ENCODE data around the gene APOOL.
"Not testable (repeated sequence)": the region's sequence is repeated elsewhere in the genome, so short reads cannot be mapped to it uniquely, and the experiment has no call there.

The APOOL gene, protein sequence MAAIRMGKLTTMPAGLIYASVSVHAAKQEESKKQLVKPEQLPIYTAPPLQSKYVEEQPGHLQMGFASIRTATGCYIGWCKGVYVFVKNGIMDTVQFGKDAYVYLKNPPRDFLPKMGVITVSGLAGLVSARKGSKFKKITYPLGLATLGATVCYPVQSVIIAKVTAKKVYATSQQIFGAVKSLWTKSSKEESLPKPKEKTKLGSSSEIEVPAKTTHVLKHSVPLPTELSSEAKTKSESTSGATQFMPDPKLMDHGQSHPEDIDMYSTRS

DNA sequence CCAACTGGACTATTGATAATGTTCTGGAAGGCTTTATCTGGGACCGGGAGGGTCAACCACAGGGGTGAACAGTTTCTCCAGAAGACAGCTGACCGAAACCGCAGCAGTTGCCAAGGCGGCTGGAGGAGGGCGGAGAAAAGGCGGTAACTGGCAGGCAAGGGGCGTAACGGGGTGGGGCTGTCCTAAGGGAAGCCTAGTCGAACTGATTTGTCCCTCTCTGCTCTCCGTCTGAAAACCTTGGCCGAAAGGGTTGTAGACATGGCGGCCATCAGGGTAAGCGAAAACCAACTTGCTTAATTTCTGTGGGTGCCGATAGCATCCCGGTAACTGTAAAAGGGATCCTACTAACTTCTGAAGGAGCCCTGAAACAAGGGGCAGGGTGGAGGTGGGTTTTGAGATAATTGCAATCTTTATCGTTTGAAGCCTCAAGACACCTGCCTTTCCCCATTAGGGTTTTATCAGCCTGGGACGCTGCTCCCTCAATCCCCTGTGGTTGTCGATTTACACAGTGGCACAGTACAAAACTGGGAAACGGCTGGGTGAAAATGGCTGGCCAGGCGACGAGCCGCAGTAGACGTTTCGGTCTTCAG is at the start of gene APOOL:
Gene APOOL (plus strand): TSS at position 223 of the 590 bp plus-strand sequence. CDS start 36 bp downstream, at position 259.
- peak; percentile 71 for DNase-seq

DNA sequence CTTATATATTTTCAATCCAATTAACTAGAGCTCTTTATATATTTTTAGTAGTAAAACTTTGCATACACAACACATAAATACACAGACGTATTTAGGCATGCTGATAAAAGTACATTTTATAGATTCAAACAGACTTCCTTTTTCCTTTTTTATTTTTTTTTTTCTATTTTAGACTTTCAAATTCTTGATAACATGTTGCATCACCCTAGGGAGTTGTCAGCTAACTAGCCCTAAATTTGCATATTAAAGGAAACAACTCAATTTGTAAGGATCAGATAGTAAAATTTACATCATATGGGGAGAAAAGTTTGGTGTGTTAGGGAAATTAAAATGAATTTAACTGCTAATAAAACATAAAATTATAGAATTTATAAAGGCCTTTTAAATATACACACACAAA is 47.4 kb upstream of the APOOL start:
- no peak for DNase-seq

DNA sequence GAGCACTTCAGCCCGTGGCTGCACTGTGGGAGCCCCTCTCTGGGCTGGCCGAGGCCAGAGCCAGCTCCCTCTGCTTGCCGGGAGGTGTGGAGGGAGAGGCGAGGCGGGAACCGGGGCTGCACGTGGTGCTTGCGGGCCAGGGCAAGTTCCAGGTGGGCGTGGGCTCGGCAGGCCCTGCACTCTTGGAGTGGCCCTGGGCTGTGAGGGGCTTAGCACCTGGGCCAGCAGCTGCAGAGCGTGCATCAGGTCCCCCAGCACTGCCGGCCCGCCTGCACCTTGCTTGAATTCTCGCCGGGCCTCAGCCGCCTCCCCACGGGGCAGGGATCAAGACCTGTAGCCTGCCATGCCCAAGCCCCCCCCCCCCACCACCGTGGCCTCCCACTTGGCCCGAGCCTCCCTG is 28.9 kb upstream of the APOOL start:
- no peak for DNase-seq

DNA sequence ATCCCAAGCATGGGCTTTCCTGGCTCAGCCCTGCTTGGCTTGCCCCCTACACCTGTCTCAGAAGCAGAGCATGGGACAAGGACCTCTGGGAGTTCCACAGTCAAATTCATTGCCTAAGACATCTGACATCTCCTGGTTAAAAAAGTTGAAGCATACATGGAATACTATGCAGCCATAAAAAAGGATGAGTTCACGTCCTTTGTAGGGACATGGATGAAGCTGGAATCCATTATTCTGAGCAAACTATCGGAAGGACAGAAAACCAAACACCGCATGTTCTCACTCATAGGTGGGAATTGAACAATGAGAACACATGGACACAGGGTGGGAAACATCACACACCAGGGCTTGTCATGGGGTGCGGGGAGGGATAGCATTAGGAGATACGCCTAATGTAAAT is 11.9 kb upstream of the APOOL start:
- not testable (repeated sequence) for DNase-seq

DNA sequence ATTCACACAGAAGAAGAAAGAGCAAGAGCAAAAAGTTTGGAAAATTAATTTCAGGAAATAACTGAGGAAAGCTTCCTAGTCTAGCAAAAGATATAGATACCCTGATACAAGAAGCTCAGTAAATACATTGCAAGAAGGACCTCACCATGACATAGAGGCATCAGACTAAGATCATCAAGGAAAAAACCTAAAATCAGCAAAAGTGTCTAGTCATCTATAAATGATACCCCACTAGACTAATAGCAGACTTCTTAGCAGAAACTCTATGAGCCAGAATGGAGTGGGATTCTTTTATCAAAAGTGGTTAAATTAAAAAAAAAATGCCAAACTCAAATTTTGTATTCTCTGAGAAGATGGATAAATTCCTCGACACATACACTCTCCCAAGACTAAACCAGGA is 10.5 kb upstream of the APOOL start:
- no peak for DNase-seq

DNA sequence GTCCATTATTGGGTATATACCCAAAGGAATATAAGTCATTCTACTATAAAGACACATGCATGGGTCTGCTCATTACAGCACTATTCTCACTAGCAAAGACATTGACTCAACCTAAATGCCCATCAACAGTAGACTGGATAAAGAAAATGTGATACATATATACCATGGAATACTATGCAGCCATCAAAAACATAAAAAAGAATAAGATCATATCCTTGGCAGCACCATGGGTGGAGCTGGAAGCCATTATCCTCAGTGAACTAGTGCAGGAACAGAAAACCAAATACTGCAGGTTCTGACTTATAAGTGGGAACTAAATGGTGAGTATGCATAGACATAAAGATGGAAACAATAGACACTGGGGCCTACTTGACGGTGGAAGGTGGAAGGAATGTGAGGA is 2.3 kb upstream of the APOOL start:
- DNase-seq = no peak

DNA sequence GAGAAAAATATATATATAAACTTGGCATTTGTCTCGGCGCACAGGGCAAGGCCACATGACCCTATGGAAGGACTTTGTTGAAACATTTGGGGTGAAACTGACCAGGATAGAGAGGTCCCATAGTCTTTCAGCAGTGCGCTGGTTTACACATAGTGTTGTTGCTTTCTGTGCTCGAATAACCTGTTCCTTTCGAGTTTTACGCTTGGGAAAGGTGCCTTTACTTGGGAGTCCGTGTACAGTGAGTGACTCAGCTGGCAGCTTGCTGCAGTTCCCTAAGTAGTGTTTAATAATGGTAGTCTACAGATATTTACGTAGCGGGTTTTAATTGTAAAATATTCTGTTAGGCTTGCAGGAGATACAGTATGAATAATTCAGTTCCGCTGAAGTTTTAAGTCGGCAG is 578 bp downstream of the APOOL start:
- DNase-seq = no peak

DNA sequence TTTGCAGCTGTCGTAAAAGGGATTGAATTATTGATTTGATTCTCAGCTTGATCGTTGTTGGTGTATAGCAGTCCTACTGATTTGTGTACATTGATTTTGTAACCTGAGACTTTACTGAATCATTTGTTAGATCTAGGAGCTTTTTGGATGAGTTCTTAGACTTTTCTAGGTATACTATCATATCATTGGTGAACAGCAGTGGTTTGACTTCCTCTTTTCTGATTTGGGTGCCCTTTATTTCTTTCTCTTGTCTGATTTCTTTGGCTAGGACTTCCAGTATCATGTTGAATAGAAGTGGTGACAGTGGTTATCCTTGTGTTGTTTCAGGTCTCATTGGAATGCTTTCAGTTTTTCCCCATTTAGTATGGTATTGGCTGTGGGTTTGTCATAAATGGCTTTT is 8.4 kb downstream of the APOOL start:
- no peak for DNase-seq

DNA sequence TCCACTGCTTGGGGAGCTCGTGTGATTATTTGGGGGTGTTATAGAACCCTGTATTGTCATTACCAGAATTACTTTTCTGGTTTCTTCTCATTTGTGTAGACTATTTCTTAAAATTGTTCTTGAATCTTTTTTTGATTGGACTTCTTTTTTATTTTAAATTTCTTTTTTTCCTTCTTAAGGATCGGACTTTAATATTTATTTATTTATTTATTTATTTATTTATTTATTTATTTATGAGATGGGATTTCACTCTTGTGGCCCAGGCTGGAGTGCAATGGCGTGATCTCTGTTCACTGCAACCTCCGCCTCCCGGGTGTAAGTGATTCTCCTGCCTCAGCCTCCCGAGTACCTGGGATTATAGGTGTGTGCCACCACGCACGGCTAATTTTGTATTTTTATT is 11.7 kb downstream of the APOOL start:
- DNase-seq = not testable (repeated sequence)

DNA sequence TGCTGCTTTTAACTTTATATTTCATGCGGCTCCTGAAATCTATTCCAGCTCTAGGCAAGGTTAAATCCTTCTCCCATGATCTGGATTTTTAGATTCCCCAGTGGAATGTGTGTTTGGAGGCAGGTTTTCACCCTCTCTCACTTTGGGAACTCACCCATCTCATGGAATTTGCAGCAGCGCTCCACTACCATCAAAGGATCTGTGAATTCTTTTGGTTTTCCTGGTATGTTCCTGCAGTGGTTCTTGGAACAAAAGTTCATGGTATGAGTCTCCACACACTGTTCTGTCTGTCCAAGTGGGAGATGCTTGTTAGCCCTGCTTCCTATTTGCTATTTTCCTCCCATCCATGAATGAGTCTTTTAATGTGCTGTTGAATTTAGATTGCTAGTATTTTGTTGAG is 14.0 kb downstream of the APOOL start:
- DNase-seq = no peak

DNA sequence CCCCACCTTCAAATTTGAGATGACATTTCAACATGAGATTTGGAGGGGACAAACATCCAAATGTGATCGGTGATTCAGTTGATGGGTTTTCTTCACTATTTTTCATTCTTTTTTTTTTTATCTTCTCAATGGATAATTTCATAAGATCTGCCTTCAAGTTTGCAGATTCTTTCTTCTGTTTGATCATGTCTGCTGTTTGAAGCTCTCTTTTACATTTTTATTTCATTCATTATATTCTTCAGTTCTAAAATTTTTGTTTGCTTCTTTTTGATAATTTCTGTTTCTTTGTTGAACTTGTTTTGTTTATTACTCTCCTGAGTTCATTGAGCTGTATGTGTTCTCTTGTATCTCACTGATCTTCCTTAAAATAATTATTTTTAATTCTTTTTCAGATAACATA is 14.8 kb downstream of the APOOL start:
- no peak for DNase-seq

DNA sequence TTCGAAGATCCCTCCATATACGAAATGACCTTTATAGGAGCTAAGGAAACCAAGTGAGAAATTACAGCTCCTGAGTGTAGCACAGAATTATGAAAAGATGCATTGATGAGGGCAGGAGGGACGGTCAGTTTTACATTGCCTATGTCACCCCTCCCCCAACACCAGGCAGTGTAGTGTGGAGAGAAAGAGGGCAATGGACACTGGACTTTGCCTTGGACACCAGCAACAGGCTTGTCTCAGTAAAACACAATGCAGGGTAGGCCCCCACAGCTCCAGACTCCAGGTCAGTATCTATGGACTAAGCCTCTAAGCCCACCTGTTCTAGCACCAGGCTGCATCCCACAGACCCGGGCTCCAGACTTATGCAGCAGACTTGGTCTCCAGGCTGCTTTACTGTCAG is 16.5 kb downstream of the APOOL start:
- DNase-seq = no peak

DNA sequence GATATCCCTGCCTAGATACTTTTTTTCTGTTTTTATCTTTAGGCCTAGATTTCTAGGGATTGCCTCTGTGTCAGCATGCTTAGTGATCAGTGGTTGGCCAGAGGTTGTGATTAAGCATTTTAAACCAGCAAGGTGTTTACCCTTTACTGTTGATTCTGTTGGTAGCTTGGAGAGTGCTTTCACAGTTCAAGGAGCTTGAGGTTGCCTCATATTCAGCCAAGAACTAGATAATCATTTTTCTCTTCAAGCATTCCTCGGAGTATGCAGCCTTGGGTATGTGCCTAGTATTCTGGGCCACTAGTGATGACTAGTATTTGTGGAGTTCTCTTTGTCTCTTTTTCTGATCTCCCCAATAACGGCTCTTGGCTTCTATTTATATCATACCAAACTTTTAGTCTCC is 20.4 kb downstream of the APOOL start:
- DNase-seq = peak; percentile 19

DNA sequence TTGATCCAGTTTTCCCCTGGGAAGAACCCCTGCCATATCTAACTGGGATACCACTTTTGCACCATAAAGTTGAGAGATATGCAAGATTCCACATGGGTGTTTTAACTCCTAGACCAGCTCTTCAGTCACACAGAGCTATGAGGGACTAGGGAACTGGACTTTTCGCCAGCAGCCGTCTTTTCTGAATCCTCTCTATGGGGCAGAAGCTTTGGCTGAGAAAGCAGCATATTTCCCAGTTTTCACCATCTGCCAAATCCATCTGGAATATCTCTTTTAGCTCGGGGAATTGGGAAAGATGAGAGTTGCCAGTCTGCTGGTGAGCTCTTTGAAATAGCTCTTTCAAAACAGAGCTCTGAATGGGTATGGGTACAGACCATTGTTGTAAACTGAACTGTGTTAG is 20.9 kb downstream of the APOOL start:
- DNase-seq = peak; percentile 62

DNA sequence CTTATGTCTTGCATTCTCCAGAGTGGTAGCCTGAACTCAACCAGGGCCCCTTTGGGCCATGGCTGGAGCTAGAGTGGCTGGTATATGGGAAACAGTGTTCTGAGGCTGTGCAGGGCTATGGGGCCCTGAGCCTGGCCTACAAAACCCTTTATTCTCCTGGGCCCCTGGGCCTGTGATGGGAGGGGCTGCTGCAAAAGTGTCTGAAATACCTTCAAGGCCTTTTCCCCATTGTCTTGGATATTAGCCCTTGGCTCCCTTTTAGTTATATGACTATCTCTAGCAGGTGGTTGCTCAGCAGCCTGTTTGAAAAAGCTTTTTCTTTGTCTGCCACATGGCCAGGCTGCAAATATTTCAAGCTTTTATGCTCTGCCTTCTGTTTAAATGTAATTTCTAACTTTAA is 22.5 kb downstream of the APOOL start:
- no peak for DNase-seq

DNA sequence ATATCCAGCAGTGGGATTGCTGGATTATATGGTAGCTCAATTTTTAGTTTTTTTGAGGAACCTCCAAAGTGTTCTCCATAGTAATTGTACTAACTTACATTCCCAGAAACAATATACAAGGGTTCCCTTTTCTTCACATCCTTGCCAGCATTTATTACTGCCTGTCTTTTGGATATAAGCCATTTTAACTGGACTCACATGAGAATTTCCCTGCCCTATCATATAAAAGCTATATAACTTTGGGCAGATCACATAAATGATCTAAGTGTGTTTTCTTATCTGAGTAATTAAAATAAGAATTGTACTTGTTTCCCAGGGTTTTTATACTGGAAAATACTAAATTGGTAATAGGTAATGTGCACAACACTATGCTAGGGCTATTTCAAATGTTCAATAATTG is 25.4 kb downstream of the APOOL start:
- DNase-seq = no peak

DNA sequence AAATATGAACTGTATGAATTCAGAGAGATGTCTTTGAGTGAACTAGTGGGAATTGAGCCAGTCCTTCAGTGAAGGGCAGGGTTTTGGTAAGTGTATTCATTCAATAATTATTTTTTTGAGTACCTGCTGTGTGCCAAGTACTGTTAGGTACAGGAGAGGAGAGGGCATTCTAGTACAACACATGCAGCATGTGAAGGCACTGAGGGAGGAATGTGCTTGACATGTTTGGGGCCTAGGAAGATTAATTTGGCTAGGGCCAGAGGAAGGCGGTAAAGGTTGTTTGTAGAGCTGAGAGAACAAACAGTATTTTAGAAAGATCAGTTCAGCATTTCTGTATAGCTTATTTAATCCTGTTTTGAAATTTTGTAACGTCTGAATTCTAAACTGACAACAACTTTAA is 27.8 kb downstream of the APOOL start:
- no peak for DNase-seq

DNA sequence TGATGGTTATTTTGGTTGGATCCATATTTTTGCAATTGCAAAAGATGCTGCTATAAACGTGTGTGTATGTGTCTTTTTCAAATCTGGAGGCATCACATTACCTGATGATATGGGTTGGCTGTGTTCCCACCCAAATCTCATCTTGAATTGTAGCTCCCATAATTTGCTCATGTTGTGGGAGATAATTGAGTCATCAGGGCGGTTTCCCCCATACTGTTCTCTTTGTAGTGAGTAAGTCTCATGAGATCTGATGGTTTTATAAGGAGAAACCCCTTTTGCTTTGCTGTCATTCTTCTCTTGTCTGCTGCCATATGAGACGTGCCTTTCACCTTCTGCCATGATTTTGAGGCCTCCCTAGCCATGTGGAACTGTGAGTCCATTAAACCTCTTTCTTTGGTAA is 33.4 kb downstream of the APOOL start:
- DNase-seq = no peak

DNA sequence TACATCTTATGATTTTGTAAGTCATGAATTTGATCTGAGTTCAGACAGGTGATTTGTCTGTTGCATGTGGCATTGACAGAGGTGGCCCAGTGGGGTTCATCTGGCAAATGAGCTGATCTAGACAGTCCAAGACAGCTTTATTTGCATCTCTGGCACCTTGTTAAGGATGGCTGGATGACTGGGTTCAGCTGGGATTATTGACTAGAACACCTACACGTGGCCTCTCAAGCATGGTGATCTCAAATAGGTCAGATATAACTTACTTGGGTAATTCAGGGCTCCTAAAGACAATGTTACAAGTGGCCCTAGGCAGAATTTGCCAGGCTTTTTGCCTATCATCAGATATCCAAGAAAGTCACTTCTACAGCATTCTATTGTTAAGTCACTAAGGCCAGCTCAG is 48.0 kb downstream of the APOOL start:
- DNase-seq = no peak

DNA sequence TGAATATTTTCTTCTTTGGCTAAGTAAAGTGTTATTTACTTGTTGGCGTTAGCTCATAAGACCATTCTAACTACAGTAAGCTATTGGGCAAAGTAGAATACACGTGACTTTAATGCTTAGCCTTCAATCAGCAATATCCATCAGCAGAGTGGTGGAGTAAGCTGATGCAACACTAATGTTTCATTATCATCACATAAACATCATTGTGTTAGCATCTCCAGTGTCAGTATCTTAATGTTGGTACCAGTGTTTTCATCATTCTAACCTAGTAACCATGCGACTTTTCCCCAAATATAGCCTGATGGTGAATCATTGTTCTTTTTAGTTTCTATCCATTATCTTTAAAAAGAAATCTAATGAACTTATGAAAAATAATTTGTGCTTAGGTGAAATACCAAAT is 48.5 kb downstream of the APOOL start:
- no peak for DNase-seq

DNA sequence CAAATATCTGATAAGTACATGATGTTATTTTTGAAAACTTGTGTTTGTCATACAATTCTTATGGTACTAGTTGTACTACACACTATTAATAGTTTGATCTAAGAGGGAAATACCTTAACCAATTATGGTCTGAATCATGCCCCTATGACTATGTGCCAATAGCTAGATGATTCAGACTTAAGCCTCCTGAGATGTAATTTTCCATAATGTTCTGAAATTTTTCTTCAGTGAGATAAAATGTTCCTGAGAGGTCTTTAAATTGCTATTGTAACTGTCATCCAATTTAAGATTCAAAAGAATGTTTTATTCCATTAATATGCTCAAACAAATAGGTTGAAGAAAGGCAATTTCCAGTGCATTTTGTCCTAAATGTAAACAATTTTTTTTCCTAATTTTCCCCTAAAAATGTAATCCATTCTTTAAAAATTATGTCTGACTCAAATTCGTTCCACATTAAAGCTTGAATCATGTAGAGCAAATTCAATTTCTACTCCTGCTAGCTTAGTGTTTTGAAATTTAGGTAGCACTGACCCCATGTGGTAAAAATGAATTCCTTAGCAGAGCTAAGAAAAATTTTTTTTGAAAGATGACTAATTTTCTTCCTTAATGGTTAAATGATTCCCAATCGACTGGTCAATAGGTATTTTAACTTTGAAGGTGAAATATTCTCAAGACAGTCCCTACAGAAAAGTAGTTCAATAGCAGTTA is 49.1 kb downstream of the APOOL start:
- DNase-seq = no peak

DNA sequence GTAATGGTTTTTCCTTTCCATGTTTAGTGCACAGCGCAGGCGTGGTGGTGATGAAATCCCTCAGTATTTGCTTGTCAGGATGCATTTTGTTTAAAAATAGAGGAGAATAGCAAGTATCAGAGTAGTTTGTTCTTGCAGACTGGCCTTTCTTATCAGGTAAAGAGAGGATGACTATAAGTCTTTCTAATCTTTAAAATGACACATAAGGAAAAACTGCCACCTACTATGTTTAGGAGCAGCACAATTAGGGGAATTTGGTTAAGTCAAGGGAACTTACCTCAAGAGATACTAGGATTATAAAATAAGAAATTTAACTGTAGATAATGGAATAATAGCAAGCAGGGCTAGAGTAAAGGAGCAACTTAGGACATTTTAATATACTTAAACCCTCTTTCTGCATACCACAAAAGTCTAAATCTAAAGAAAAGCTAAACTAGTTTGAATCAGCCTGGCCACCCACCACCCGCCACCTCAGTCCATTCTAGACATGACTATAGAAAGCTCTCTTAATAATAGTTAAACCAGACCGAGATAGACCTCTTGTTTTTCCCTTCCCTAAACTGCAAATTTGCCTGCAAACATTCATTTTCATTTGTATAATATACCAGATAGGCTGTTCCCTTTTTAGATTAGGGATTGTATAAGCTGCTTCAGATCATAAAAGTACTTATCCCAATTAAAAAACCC is 62.0 kb downstream of the APOOL start:
- DNase-seq = no peak

DNA sequence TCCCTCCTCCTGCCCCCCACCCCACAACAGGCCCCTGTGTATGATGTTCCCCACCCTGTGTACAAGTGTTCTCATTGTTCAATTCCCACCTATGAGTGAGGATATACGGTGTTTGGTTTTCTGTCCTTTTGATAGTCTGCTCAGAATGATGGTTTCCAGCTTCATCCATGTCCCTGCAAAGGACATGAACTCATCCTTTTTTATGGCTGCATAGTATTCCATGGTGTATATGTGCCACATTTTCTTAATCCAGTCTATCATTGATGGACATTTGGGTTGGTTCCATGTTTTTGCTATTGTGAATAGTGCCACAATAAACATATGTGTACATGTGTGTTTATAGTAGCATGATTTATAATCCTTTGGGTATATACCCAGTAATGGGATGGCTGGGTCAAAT is 73.6 kb downstream of the APOOL start:
- DNase-seq = not testable (repeated sequence)
